Astrocyte of the cerebellum (primary cell): ENCODE data around the gene TCHP.

Experiments
- DNase-seq: peaks from one replicate; pipeline ENCODE4 v3.0.0-alpha.2; 2011; ENCODE audit warnings: low read depth
- H3K4me3 ChIP-seq: 2 replicates; pipeline ENCODE4 v1.5.1; 2011; ENCODE audit warnings: mild to moderate bottlenecking, low read depth, low read length, moderate library complexity
- in situ Hi-C: cut with HindIII; loops from 2 replicates; pipeline ENCODE4 v1.10.0; 2017; ENCODE audit warnings: low sequenced_read_pairs
- TF ChIP-seq, protein P1 (sequence below): IDR thresholded peaks from 2 replicates; pipeline ENCODE4 v1.5.1; 2012; ENCODE audit warnings: low read length, low read depth, moderate library complexity, mild to moderate bottlenecking; ENCODE audit errors: missing control alignments

TCHP gene

DNA sequence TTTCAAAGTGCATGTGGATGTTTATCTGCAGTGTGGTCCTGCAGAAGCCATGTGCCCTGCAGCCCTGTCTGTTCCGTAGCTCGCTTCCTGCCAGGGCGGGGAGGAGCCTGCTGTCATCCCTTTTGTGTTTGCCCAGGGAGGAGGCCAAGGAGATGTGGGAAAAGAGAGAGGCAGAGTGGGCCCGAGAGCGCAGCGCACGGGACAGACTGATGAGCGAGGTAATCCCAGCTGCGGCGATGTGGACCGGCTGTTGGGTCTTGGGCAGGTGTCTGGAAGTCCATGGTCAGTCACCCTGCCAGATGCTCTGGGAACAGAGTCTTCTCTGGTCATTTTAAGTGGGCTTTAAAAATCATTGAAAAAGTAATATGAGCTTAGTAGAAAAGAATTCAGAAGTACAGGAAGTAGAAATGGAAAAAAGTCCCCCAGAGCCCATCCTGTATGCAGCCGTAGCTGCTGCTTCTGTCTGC lies 12.8 kb downstream of the TCHP start:
- in situ Hi-C loops = no loop called here
- H3K4me3 ChIP-seq = no peak overlapping the region
- no peak for DNase-seq
- TF ChIP-seq, protein P1, sequence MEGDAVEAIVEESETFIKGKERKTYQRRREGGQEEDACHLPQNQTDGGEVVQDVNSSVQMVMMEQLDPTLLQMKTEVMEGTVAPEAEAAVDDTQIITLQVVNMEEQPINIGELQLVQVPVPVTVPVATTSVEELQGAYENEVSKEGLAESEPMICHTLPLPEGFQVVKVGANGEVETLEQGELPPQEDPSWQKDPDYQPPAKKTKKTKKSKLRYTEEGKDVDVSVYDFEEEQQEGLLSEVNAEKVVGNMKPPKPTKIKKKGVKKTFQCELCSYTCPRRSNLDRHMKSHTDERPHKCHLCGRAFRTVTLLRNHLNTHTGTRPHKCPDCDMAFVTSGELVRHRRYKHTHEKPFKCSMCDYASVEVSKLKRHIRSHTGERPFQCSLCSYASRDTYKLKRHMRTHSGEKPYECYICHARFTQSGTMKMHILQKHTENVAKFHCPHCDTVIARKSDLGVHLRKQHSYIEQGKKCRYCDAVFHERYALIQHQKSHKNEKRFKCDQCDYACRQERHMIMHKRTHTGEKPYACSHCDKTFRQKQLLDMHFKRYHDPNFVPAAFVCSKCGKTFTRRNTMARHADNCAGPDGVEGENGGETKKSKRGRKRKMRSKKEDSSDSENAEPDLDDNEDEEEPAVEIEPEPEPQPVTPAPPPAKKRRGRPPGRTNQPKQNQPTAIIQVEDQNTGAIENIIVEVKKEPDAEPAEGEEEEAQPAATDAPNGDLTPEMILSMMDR = no peak

DNA sequence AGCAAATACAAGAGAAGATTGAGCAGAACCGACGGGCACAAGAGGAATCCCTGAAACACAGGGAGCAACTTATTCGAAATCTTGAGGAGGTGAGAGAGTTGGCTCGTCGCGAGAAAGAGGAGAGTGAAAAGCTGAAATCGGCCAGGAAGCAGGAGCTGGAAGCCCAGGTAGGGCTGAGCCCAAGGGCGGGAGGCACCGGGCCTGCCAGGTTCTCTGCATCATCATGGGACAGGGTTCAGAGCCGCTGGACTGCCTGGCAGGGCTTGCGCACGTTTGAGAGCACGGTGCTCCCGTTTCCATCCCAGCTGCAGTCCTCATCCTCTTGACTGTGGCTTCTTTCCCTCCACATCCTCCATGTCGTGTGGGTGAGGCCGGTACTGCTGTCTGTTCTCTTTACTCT lies 14.4 kb downstream of the TCHP start:
- in situ Hi-C loops = no loop called here
- TF ChIP-seq, protein P1 = no peak
- H3K4me3 ChIP-seq = no peak overlapping the region
- DNase-seq = no peak

DNA sequence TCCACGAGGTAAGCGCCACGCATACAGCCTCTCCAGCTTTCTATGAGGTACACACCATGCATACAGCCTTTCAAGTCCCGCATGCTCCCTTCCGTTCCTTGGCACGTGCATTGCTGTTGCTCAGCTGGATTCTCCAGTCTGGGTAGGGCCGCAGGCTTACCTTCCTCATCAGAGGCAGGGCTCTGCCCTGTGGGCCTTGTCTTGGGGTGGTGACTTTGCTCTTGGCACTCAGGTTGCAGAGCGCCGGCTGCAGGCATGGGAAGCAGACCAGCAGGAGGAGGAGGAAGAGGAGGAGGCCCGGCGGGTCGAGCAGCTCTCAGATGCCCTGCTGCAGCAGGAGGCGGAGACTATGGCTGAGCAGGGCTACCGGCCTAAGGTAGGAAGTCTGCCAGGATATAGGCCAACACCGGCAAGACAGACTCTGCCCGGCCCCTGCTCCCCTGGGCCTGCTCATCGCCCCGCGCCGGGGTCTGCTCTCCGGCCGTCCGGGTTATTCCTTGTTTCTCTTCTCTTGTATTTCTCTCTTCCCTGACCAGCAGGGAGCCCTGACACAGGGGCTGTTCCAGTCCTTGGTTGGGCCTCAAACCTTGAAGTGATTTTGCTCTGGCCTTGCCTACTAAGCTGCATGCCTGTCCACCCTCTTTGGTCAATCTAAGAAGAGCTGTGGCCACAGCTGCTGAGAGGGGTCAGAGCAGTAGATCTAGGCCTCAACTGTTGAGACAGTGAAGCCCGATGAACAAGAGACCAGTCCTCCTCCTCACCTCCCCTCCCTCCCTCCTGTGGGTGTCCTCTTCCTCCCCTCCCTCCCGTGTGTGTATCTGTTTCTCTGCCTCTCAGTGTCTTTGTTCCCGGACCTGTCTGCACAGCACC lies 15.3 kb downstream of the TCHP start:
- TF ChIP-seq, protein P1 = no peak
- no peak for DNase-seq
- in situ Hi-C loops = no loop called here
- no peak overlapping the region for H3K4me3 ChIP-seq

GRCh38 chr12:109916045-109916444 lies 16.0 kb downstream of the TCHP start:
- in situ Hi-C loops = no loop called here
- TF ChIP-seq, protein P1 = no peak
- no peak for DNase-seq
- no peak overlapping the region for H3K4me3 ChIP-seq

DNA sequence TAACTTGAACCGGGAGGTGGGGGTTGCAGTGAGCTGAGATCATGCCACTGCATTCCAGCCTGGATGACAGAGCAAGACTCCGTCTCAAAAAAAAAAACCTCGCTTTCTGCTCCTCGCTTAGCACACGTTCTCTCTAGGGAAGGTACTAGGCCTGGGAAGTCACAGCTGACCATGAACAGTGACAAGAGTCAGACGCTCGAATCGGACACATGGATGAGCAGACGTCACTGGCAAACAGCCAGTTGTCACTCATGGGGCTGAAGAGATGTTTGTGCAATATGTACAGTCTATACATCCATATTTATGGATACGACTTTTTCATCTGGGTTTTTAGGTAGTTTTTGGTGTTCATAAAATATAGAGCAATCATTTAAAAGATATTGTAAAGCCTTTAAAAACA lies 19.4 kb downstream of the TCHP start:
- H3K4me3 ChIP-seq = no peak overlapping the region
- TF ChIP-seq, protein P1 = no peak
- in situ Hi-C loops = no loop called here
- DNase-seq = no peak

DNA sequence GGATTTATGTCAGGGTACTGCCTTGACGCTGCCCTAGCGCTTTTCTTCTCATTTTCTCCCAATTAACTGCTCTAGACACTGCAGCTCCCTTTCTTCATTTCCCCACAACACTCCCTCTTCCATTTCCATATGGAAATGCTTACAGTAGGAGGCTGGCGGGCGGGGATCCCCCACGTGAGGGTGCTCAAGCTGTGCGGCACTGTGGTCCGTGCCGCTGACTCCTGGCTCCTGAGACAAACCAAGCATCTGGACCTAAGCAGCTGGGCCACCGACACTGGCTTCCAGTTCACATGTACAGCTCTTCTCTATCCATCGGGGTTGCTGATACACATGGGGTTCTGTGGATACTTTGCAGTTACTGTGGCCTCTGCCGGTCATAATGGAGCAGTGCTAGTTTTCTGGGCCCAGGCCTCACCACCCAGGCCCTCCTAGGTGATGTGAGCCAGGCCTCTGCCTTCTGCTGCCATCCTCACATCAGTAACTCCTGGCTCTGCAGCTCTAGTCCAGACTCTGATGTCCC lies 20.2 kb downstream of the TCHP start:
- in situ Hi-C loops = no loop called here
- TF ChIP-seq, protein P1 = no peak
- no peak for DNase-seq
- H3K4me3 ChIP-seq = no peak overlapping the region
